ENCODE data around the gene DSG2.

DNA sequence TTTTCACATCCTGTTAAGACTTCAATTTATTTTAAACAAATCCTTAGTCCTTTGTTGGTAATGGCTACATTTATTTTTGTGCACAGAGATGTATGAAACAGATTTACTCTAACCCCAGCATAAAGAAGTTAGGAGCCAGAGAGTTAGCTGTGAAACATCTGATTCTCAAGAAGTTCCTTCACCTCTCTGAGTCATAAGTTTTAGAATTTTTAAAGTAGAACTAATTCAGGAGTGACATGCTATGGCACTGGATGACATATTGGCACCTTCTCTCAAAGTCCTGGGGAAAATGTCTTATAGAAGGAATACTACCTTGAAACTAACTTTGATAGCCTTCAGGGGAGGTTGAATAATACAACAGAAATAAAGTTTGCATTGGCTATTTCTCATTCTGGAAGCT lies 6.4 kb upstream of the DSG2 start:
- TF ChIP-seq, protein P1, sequence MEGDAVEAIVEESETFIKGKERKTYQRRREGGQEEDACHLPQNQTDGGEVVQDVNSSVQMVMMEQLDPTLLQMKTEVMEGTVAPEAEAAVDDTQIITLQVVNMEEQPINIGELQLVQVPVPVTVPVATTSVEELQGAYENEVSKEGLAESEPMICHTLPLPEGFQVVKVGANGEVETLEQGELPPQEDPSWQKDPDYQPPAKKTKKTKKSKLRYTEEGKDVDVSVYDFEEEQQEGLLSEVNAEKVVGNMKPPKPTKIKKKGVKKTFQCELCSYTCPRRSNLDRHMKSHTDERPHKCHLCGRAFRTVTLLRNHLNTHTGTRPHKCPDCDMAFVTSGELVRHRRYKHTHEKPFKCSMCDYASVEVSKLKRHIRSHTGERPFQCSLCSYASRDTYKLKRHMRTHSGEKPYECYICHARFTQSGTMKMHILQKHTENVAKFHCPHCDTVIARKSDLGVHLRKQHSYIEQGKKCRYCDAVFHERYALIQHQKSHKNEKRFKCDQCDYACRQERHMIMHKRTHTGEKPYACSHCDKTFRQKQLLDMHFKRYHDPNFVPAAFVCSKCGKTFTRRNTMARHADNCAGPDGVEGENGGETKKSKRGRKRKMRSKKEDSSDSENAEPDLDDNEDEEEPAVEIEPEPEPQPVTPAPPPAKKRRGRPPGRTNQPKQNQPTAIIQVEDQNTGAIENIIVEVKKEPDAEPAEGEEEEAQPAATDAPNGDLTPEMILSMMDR (IDR thresholded peaks at IDR 0.05) = no peak
- TF ChIP-seq POLR2AphosphoS5 (IDR thresholded peaks at IDR 0.05; ENCODE audit: low read depth, low read length) (no peak), SIN3A (IDR thresholded peaks at IDR 0.05; ENCODE audit: borderline replicate concordance, insufficient read depth, low read depth, low read length) (no peak), TCF7L2 (IDR thresholded peaks at IDR 0.05; ENCODE audit: low read depth, low read length) (no peak)

Data from Panc1 (cell line).